GM06990 (cell line): ENCODE data around the gene TRIP4.
"Not testable (repeated sequence)": the region's sequence is repeated elsewhere in the genome, so short reads cannot be mapped to it uniquely, and the experiment has no call there.

Source experiments
- DNase-seq: peaks from one replicate; pipeline ENCODE4 v3.0.0-alpha.2; 2011; ENCODE audit not compliant: insufficient read length; ENCODE audit errors: extremely low read depth
- H3K27me3 ChIP-seq: replicated peaks from 2 replicates; pipeline ENCODE4 v1.6.0; 2011; ENCODE audit warnings: low read length; ENCODE audit not compliant: control insufficient read depth, insufficient read depth
- H3K36me3 ChIP-seq: 2 replicates; pipeline ENCODE4 v1.5.1; 2011; ENCODE audit warnings: low read length; ENCODE audit not compliant: control insufficient read depth, insufficient read depth
- H3K4me3 ChIP-seq: replicated peaks from 2 replicates; pipeline ENCODE4 v1.5.1; 2011; ENCODE audit warnings: low read depth, mild to moderate bottlenecking, control low read depth, low read length
- TF ChIP-seq, protein P1 (sequence below): IDR thresholded peaks from 2 replicates; pipeline ENCODE4 v1.5.1; 2011; ENCODE audit warnings: low read length, control low read depth, mild to moderate bottlenecking, inconsistent platforms; ENCODE audit not compliant: insufficient read depth, poor library complexity, severe bottlenecking

TRIP4 gene

DNA sequence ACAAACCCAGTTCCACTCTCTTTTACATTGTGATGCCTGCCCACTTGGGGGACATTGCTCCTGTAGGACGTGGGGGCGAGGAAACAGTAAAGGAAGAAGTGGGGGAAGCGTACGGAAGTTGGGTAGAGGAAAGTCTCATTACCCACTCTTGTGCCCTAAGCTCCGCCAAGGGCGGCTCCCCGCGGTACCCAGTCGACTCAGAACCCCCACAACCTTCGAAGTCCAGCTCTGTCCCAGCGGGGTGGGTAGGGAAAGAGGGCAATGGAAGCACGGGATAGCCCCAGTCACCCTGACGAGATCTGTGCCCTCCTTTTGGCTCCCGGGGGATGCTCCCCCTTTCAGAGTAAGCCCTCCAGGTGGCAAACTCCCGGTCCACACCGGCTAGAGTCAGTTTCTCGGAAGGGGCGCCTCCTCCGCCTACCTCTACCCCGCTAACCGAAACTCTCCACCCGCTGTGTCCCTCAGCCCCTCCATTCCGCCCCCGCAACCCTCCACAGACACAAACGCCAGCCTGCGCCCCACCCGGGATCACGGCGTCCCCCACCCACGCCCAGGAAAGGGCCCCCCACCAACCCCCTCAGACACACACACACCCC, 32.2 kb upstream of the TRIP4 start:
- Histone ChIP-seq H3K27me3 (no peaks in the 10 kb centered on the region), H3K4me3 (peak overlapping the region; percentile 93), H3K36me3 (no peaks in the 10 kb centered on the region)
- TF ChIP-seq, protein P1, sequence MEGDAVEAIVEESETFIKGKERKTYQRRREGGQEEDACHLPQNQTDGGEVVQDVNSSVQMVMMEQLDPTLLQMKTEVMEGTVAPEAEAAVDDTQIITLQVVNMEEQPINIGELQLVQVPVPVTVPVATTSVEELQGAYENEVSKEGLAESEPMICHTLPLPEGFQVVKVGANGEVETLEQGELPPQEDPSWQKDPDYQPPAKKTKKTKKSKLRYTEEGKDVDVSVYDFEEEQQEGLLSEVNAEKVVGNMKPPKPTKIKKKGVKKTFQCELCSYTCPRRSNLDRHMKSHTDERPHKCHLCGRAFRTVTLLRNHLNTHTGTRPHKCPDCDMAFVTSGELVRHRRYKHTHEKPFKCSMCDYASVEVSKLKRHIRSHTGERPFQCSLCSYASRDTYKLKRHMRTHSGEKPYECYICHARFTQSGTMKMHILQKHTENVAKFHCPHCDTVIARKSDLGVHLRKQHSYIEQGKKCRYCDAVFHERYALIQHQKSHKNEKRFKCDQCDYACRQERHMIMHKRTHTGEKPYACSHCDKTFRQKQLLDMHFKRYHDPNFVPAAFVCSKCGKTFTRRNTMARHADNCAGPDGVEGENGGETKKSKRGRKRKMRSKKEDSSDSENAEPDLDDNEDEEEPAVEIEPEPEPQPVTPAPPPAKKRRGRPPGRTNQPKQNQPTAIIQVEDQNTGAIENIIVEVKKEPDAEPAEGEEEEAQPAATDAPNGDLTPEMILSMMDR = no peak
- peak; percentile 44 for DNase-seq

DNA sequence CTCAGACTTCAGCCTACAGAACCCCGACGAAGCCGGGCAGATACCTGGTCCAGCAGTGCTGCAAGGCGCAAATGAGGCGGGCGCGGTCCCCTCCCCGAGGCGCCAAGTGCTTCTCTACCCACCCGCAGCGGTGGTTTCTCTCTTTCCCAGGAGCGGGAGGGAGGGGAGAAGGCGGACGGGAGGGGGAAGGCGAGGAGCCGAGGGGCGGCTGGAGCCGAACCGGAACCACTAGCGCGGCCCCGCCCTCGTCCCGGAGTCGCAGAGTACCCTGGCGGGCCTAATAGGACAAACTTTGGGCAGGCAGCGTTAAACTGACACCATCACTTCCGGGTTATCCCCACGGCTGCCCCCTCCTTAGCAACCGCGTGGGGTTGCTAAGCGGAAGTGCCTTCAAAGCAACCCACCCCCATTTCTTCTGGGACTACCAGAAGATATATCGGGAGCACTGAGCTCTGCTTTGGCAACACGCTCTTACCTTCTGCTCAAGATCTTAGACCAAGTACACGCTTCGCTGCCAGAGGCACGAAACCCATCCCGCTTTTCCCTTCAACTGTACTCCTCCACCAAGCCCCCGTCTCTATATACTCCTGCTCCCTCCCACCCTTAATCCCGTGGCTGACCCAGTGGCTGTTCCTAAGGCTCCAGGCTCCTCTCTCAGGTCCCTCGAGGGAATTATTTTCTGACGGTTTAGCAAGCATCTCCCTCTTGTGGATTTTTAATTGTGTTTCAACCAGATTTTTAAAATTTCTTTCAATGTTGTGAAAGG, 31.5 kb upstream of the TRIP4 start, which contains the start of gene CSNK1G1:
Gene CSNK1G1 (minus strand): TSS at position 230 of the 766 bp plus-strand sequence. CDS start 55,674 bp downstream, outside the sequence.
- H3K4me3 ChIP-seq = peak within 1 kb of the TSS; percentile 93
- H3K27me3 ChIP-seq = no peaks in the 10 kb centered on the region
- no peaks in the 10 kb centered on the region for H3K36me3 ChIP-seq
- TF ChIP-seq, protein P1 = peak; percentile 9
- peak; percentile 90 for DNase-seq

DNA sequence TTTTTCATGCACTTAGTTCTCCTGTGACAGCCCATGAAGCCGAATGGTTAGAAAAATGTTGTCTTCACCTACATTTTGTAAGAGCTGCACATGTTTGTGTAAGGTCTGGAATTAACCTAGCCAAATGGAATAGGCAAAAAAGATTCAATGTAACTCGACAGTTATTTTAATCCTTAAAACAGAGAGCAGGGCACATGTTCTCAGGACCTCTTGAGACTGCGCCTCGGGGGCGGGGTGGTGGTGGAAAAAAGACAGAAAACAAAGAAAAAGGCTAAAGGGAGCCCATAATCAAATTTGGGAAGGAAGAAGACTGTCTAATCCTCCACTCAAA, 31.0 kb upstream of the TRIP4 start:
- no peaks in the 10 kb centered on the region for H3K27me3 ChIP-seq
- peak overlapping the region; percentile 93 for H3K4me3 ChIP-seq
- no peaks in the 10 kb centered on the region for H3K36me3 ChIP-seq
- DNase-seq = no peak
- TF ChIP-seq, protein P1 = no peak

DNA sequence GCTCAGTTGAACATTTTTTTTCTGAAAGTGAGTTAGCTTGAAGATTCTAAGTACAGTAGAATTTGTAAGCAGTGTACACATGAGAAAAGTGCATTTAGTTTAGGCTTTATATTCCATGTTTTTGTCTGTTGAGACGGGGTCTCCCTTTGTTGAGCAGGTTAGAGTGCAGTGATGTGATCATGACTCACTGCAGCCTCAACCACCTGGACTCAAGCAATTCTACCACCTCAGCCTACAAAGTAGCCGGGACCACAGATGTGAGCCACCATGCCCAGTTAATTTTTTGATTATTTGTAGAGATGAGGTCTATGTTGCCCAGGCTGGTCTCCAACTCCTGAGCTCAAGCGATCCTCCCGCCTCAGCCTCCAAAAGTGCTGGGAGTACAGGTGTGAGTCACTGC, 26.4 kb upstream of the TRIP4 start:
- no peaks in the 10 kb centered on the region for H3K27me3 ChIP-seq
- TF ChIP-seq, protein P1 = no peak
- H3K36me3 ChIP-seq = no peaks in the 10 kb centered on the region
- DNase-seq = no peak
- H3K4me3 ChIP-seq = no peak overlapping the region

DNA sequence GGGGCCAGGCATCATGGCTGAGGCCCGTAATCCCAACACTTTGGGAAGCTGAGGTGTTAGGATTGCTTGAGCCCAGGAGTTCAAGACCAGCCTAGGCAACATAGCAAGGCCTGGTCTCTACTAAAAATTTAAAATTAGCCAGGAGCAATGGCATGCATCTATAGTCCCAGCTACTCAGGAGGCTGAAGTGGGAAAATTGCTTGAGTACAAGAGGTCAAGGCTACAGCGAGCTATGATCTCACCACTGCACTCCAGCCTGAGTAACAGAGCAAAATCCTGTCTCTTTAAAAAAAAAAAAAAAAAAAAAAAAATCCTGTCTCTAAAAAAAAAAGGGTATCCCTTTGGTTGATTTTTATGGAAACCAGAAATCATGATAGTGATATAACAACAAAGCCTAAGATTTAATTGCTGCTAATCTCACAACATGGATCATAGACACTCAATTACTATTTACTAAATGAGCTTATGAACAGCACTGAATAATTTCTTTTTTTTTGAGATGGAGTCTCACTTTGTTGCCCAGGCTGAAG, 18.5 kb upstream of the TRIP4 start:
- Histone ChIP-seq H3K27me3 (no peaks in the 10 kb centered on the region), H3K36me3 (peaks cover 3% of the 10 kb centered on the region), H3K4me3 (no peak overlapping the region)
- TF ChIP-seq, protein P1 = no peak
- no peak for DNase-seq

DNA sequence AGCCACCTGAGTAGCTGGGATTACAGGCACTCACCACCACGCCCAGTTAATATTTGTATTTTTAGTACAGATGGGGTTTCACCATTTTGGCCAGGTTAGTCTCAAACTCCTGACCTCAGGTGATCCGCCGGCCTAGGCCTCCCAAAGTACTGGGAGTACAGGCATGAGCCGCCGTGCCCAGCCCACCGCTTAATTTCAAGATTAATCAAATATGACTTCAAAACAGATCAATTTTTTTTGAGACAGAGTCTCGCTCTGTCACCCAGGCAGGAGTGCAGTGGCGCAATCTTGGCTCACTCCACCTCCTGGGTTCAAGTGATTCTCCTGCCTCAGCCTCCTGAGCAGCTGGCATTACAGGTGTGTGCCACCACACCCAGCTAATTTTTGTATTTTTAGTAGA, 16.3 kb upstream of the TRIP4 start:
- not testable (repeated sequence) for H3K27me3 ChIP-seq, DNase-seq, H3K36me3 ChIP-seq, H3K4me3 ChIP-seq
